Activated CD4-positive, alpha-beta T cell treated with anti-CD3 and anti-CD28 coated beads, Interleukin-2, amount 10 ng/mL, durations not matched to agents 7 days and 5 days (primary cell): ENCODE measurements around the gene ENDOD1. TPM values are rescaled to one million over a fixed set of nuclear protein-coding genes. Genes with fewer than 3 reads are reported as not detected.

Experiments
- CTCF ChIA-PET: fragments of 350-600 bp; sonication (Branson Sonifier 250); formaldehyde crosslinking; loops from one replicate; lab custom pipeline; 2021; ENCODE audit warnings: antibody characterized with exemption; lab: Charles Lee
- POLR2A ChIA-PET: fragments of 350-600 bp; sonication (Branson Sonifier 250); formaldehyde crosslinking; loops from one replicate; lab custom pipeline; 2021; ENCODE audit warnings: antibody characterized with exemption; lab: Charles Lee
- DNase-seq: peaks from one replicate; pipeline ENCODE4 v3.0.0-alpha.2; 2020
- H3K27ac Mint-ChIP-seq: one replicate; pipeline ENCODE4 v1.8.0; 2021; ENCODE audit warnings: mild to moderate bottlenecking, moderate library complexity, mixed read lengths
- H3K27me3 Mint-ChIP-seq: one replicate; pipeline ENCODE4 v1.8.0; 2021; ENCODE audit warnings: mixed read lengths
- H3K36me3 Mint-ChIP-seq: one replicate; pipeline ENCODE4 v1.8.0; 2021; ENCODE audit warnings: low read depth, mixed read lengths
- H3K4me1 Mint-ChIP-seq: one replicate; pipeline ENCODE4 v1.8.0; 2021; ENCODE audit warnings: mixed read lengths
- H3K4me3 Mint-ChIP-seq: one replicate; pipeline ENCODE4 v1.8.0; 2021; ENCODE audit warnings: mild to moderate bottlenecking, moderate library complexity, mixed read lengths
- H3K9me3 Mint-ChIP-seq: one replicate; pipeline ENCODE4 v1.8.0; 2021; ENCODE audit warnings: mixed read lengths
- total RNA-seq, 2 experiments: library from RNA; stranded (reverse); gene quantifications; one replicate each; pipeline ENCODE4 v1.2.3, GENCODE V29; 2021

The ENDOD1 gene
- total RNA-seq, 2 experiments from 2014 or later, result 15.8 to 16.8 TPM

DNA sequence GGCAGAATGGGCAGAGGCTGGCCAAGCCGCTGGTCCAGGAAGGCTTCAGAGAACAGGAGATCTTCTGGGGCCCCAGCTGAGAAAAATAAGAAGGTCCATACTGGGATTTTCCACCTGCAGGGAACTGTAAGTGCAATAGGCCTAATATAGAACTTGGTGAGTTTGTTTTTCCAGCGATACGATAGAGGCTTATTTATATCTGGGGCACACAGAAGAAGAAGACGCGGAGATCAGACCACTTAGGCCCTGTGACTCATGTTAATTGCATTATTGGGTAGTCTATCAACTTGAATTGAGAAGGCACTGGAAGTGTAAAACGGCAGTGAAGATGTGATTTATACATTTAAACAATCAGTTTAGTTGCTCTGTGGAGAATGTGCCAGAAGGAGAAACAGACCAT is 30.6 kb upstream of the ENDOD1 start:
- ChIA-PET POLR2A (no interaction called here), CTCF (interaction anchor here (1.5 kb wide), 1 partner anchor 91 kb away, joined by 4 read pairs; no protein-coding TSS in a partner anchor)
- no peak overlapping the region for H3K4me3 Mint-ChIP-seq
- peaks cover 48% of the 10 kb centered on the region for H3K27me3 Mint-ChIP-seq
- H3K36me3 Mint-ChIP-seq, result no peaks in the 10 kb centered on the region
- no peaks in the 10 kb centered on the region for H3K4me1 Mint-ChIP-seq
- no peak for DNase-seq
- no peaks in the 10 kb centered on the region for H3K9me3 Mint-ChIP-seq
- H3K27ac Mint-ChIP-seq, result no peak overlapping the region

DNA sequence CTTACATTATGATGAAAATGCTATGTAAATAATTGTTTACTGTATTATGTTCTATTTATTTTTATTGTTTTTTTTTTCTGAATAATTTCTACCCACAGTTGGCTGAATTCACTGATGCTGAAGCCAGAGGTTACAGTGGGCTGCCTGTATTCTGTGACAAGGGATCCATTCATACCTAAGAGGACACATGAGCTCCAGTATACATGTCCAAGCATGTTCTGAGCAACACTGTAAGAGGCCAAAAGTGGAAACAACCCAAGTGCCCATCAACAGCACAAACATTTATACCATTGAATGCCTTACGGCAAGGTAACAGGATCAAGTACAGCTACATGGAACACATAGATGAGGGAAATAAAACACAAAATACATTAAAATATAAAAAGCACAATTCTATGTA is 24.3 kb upstream of the ENDOD1 start:
- H3K27ac Mint-ChIP-seq, result no peak overlapping the region
- H3K36me3 Mint-ChIP-seq, result peaks cover 4% of the 10 kb centered on the region
- CTCF ChIA-PET, result no interaction called here
- H3K27me3 Mint-ChIP-seq, result peaks cover 25% of the 10 kb centered on the region
- no peak for DNase-seq
- POLR2A ChIA-PET, result no interaction called here
- no peak overlapping the region for H3K4me3 Mint-ChIP-seq
- peaks cover 18% of the 10 kb centered on the region for H3K4me1 Mint-ChIP-seq
- no peaks in the 10 kb centered on the region for H3K9me3 Mint-ChIP-seq

DNA sequence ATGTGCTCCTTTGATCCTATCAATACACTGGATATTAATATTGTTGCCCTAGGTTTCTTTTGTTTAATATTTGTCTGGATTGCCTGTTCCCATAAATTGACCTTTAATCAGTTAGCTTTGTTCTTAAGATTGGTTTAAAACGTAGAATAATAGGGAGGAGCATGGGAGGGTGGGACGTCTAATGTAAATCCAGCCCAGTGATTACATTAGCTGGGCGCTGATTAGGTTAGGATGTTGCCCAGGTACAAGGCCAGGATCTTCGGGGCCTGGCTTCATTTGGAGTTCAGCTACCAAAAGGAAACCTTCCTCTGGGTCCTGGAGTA is 23.0 kb upstream of the ENDOD1 start, which contains the start of gene SRSF8:
Gene SRSF8 (plus strand): TSS at position 204 of the 323 bp plus-strand sequence. CDS start 308 bp downstream, outside the sequence.
- Mint-ChIP-seq H3K4me3 (peak within 1 kb of the TSS; percentile 88), H3K27me3 (peaks cover 14% of the 10 kb centered on the region), H3K36me3 (peaks cover 11% of the 10 kb centered on the region)

DNA sequence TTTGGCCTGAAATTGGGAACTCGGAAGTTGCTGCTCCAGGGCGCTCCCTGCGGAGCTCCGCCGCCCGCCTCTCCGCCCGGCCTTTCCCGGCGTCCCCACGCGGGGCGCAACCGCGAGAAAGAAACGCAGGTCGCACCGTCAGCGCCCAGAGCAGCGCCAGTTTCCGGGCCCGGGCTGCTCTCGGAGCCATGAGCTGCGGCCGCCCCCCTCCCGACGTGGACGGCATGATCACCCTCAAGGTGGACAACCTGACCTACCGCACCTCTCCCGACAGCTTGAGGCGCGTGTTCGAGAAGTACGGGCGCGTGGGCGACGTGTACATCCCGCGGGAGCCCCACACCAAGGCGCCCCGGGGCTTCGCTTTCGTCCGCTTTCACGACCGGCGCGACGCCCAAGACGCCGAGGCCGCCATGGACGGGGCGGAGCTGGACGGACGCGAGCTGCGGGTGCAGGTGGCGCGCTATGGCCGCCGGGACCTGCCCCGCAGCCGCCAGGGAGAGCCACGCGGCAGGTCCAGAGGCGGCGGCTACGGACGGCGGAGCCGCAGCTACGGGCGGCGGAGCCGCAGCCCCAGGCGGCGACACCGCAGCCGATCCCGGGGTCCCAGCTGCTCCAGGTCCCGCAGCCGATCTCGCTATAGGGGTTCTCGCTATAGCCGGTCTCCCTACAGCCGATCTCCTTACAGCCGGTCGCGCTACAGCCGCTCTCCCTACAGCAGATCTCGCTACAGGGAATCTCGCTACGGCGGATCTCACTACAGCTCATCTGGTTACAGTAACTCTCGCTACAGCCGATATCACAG is 22.4 kb upstream of the ENDOD1 start:
- Mint-ChIP-seq H3K4me3 (peak overlapping the region; percentile 88), H3K36me3 (peaks cover 12% of the 10 kb centered on the region), H3K27ac (peak overlapping the region; percentile 98), H3K4me1 (peaks cover 27% of the 10 kb centered on the region), H3K9me3 (no peaks in the 10 kb centered on the region), H3K27me3 (peaks cover 9% of the 10 kb centered on the region)
- DNase-seq, result peak; percentile 78
- ChIA-PET POLR2A (interaction anchor here (0.6 to 1.9 kb wide), 7 partner anchors 22 to 722 kb away, joined by 3 to 9 read pairs (median 3); partner anchors contain the start of genes CWC15, ENDOD1, FAM76B and KDM4D), CTCF (interaction anchor here (0.6 to 16.1 kb wide), 20 partner anchors 11 to 1242 kb away, joined by 3 to 165 read pairs (median 4); partner anchors contain the start of genes ENDOD1 and FAM76B)

More for the DNA sequence above, 23.0 kb upstream of the ENDOD1 start, which contains the start of gene SRSF8:
- DNase-seq, result no peak
- ChIA-PET CTCF (interaction anchor here (0.7 to 16.1 kb wide), 11 partner anchors 11 to 725 kb away, joined by 3 to 165 read pairs (median 8); partner anchors contain the start of gene ENDOD1), POLR2A (interaction anchor here (0.9 kb wide), 1 partner anchor 165 kb away, joined by 4 read pairs; the partner anchor contains the start of gene SESN3)
- H3K9me3 Mint-ChIP-seq, result no peaks in the 10 kb centered on the region
- peaks cover 27% of the 10 kb centered on the region for H3K4me1 Mint-ChIP-seq
- H3K27ac Mint-ChIP-seq, result peak within 1 kb of the TSS; percentile 98

DNA sequence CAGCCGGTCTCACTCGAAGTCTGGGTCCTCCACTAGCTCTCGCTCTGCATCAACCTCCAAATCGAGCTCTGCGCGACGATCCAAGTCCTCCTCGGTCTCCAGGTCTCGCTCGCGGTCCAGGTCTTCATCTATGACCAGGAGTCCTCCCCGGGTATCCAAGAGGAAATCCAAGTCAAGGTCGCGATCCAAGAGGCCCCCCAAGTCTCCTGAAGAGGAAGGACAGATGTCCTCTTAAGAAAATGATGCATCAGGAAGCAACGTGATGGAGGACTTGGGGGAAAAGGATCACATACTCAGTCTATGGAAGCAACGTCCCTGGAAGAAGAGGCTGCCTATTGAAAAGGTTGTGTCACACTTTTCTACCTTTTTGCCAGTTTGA is 21.8 kb upstream of the ENDOD1 start:
- ChIA-PET CTCF (interaction anchor here (0.6 to 16.1 kb wide), 16 partner anchors 10 to 1241 kb away, joined by 3 to 165 read pairs (median 5); partner anchors contain the start of genes ENDOD1 and FAM76B), POLR2A (interaction anchor here (0.6 to 1.9 kb wide), 6 partner anchors 22 to 722 kb away, joined by 3 to 9 read pairs (median 3); partner anchors contain the start of genes CWC15, ENDOD1, FAM76B and KDM4D)
- no peaks in the 10 kb centered on the region for H3K9me3 Mint-ChIP-seq
- peaks cover 27% of the 10 kb centered on the region for H3K4me1 Mint-ChIP-seq
- peaks cover 12% of the 10 kb centered on the region for H3K36me3 Mint-ChIP-seq
- no peak for DNase-seq
- H3K4me3 Mint-ChIP-seq, result peak overlapping the region; percentile 88
- peaks cover 3% of the 10 kb centered on the region for H3K27me3 Mint-ChIP-seq
- H3K27ac Mint-ChIP-seq, result peak overlapping the region; percentile 98

DNA sequence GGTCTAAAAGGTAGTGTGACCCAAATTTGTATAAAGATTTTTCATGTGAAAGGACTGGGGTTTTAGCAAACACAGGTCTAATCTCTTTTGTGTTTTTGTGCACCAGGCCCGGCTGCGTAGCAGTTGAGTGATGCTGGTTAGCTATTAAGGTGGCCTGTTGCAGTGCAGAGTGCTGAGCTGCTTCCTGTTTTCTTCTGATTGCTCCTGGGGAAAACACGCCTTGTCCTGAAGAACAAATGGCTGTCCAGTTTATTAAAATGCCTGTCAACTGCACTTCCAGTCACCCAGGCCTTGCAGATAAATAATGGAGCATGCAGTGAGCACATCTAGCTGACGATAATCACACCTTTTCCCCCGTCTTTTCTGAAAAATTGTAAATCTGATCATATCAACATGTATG is 21.1 kb upstream of the ENDOD1 start:
- H3K36me3 Mint-ChIP-seq, result peaks cover 12% of the 10 kb centered on the region
- POLR2A ChIA-PET, result interaction anchor here (0.5 to 1.9 kb wide), 5 partner anchors 21 to 164 kb away, joined by 3 to 10 read pairs (median 4); partner anchors contain the start of genes CWC15, ENDOD1 and KDM4D
- peak; percentile 85 for DNase-seq
- H3K9me3 Mint-ChIP-seq, result no peaks in the 10 kb centered on the region
- CTCF ChIA-PET, result interaction anchor here (0.7 to 16.1 kb wide), 10 partner anchors 9 to 1172 kb away, joined by 3 to 165 read pairs (median 5); partner anchors contain the start of genes ENDOD1 and FAM76B
- H3K27ac Mint-ChIP-seq, result peak overlapping the region; percentile 98
- peak overlapping the region; percentile 88 for H3K4me3 Mint-ChIP-seq
- H3K4me1 Mint-ChIP-seq, result peaks cover 27% of the 10 kb centered on the region
- no peaks in the 10 kb centered on the region for H3K27me3 Mint-ChIP-seq

DNA sequence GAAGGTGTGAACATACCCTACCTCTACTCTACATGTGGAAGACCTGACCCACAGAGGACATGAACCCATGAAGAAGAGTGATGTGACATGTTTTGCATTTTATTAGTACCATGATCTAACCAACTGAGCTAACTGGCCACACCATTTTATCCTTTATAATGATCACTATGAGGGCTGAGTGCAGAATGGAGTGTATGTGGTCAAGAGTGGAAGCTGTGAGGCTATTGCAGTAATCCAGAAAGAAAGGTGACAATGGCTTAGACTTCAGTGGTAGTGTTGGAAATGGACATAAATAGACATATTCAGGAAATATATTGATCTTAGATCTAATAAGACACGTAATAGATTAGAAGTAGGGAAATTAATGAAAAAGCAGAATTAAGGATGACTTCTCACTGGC is 19.2 kb upstream of the ENDOD1 start:
- Mint-ChIP-seq H3K9me3 (no peaks in the 10 kb centered on the region), H3K4me3 (no peak overlapping the region), H3K36me3 (peaks cover 12% of the 10 kb centered on the region), H3K4me1 (peaks cover 27% of the 10 kb centered on the region), H3K27ac (no peak overlapping the region), H3K27me3 (no peaks in the 10 kb centered on the region)
- CTCF ChIA-PET, result interaction anchor here (1.2 to 16.1 kb wide), 5 partner anchors 14 to 82 kb away, joined by 3 to 165 read pairs (median 5); partner anchors contain the start of gene ENDOD1
- POLR2A ChIA-PET, result no interaction called here
- no peak for DNase-seq

DNA sequence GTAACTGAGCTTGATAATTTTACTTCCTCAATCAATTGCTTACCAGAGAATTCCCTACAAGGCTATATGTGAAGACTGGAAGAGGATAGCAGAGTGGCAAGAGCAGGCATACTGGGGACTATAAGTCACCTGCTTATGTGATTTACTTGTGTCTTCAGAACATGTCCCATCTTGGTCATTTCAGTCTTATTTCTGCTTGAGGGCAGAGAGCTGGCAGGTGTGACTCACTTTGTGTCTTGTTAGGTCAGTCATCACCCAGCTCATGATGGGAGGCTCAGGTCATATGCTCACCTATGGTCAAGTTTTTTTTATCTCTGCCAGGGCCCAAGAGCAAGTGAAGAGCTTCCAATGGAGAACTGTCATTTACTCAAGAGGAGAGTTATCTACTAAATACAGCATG is 16.7 kb upstream of the ENDOD1 start:
- Mint-ChIP-seq H3K9me3 (no peaks in the 10 kb centered on the region), H3K4me3 (no peak overlapping the region), H3K36me3 (peaks cover 12% of the 10 kb centered on the region), H3K27me3 (peaks cover under 1% of the 10 kb centered on the region), H3K27ac (no peak overlapping the region), H3K4me1 (peaks cover 30% of the 10 kb centered on the region)
- ChIA-PET CTCF (interaction anchor here (1.3 to 16.1 kb wide), 3 partner anchors 8 to 18 kb away, joined by 4 to 165 read pairs (median 9); partner anchors contain the start of gene ENDOD1), POLR2A (interaction anchor here (0.5 to 0.7 kb wide), 2 partner anchors 12 to 209 kb away, joined by 3 read pairs; no protein-coding TSS in a partner anchor)
- DNase-seq, result no peak

DNA sequence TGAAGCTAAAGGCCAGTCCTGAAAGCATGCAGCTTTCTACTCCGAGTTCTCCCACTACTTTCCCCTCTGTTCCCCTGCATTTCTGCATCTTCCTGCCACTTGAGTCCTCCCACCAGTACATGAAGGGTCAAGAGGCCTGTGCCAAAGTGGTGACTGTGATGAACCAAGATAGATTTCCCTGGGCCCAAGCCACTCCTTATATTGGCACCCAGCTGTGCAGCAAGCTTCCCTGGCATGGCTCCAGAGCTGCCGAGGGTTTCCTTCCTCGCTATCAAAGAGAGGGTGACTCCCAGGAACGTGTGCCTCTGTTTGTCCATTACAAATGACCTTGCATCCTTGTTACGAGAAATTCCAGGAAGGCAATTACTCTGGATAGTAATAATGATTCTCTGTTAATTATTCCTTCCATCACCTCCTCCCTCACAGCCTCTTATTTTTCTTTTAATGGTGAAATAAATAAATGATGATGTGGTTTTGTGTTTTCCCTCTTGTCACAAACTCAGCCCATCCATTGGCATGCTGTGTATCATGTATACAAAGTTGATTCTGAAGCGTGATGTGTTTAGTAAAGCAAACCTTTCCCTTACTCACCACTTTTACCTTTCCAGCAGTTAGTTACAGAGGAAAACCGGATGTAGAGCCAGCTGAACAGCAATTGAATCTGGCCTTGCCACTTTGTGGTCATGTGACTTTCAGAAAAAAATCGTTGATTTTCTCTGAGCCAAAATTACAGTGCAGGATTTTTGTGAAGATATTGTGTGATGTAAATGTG is 14.7 kb upstream of the ENDOD1 start:
- H3K36me3 Mint-ChIP-seq, result peaks cover 8% of the 10 kb centered on the region
- ChIA-PET POLR2A (no interaction called here), CTCF (interaction anchor here (16.1 kb wide), 1 partner anchor 16 kb away, joined by 165 read pairs; the partner anchor contains the start of gene ENDOD1)
- H3K27ac Mint-ChIP-seq, result no peak overlapping the region
- H3K27me3 Mint-ChIP-seq, result peaks cover 5% of the 10 kb centered on the region
- H3K9me3 Mint-ChIP-seq, result no peaks in the 10 kb centered on the region
- H3K4me1 Mint-ChIP-seq, result peaks cover 19% of the 10 kb centered on the region
- no peak for DNase-seq
- H3K4me3 Mint-ChIP-seq, result no peak overlapping the region

DNA sequence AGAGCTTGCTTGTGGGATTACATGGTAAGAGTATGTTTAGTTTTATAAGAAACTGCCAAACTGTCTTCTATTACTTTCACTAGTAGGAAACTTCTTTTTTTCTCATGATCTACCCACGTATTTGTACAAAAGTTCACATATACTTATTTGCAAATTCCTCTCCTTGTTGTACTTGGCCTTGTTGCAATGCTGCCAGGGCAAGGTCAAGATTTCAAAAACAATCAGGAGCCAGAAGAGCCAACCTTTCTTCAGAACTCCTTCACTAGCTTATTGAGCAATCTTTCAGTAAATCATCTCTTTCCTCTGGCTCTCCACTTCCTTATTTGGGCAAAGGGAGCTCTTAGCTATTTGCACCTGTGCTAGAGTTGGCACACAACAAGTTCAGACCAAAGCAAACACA is 13.2 kb upstream of the ENDOD1 start:
- H3K27me3 Mint-ChIP-seq, result peaks cover 5% of the 10 kb centered on the region
- CTCF ChIA-PET, result interaction anchor here (1.1 to 16.1 kb wide), 3 partner anchors 8 to 21 kb away, joined by 3 to 165 read pairs (median 25); partner anchors contain the start of genes ENDOD1 and SRSF8
- no peaks in the 10 kb centered on the region for H3K9me3 Mint-ChIP-seq
- peaks cover 12% of the 10 kb centered on the region for H3K4me1 Mint-ChIP-seq
- POLR2A ChIA-PET, result no interaction called here
- DNase-seq, result no peak
- no peak overlapping the region for H3K4me3 Mint-ChIP-seq
- H3K27ac Mint-ChIP-seq, result no peak overlapping the region
- H3K36me3 Mint-ChIP-seq, result peaks cover 1% of the 10 kb centered on the region

DNA sequence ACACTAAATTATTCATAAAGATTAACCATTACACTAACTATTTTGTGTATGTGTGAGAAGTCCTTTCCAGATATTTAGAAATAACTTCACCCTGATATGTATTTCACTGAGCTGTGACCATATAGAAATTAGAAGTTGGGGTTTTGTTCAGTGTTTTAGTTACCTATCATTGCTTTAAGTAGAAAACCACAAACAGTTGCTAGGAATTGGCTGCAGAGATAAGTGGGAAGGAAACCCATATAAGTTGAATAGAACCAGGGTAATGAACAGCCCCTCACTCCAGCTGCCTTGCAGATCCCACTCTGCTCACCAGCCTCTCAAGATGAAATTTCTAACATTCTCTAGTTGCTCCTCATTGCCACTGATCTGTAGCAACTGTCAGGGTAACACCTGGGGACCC is 12.7 kb upstream of the ENDOD1 start:
- DNase-seq, result no peak
- Mint-ChIP-seq H3K36me3 (no peaks in the 10 kb centered on the region), H3K4me1 (peaks cover 12% of the 10 kb centered on the region), H3K27ac (no peak overlapping the region), H3K9me3 (no peaks in the 10 kb centered on the region), H3K4me3 (no peak overlapping the region), H3K27me3 (peaks cover 5% of the 10 kb centered on the region)
- ChIA-PET CTCF (interaction anchor here (1.1 to 16.1 kb wide), 3 partner anchors 9 to 21 kb away, joined by 3 to 165 read pairs (median 25); partner anchors contain the start of genes ENDOD1 and SRSF8), POLR2A (no interaction called here)

DNA sequence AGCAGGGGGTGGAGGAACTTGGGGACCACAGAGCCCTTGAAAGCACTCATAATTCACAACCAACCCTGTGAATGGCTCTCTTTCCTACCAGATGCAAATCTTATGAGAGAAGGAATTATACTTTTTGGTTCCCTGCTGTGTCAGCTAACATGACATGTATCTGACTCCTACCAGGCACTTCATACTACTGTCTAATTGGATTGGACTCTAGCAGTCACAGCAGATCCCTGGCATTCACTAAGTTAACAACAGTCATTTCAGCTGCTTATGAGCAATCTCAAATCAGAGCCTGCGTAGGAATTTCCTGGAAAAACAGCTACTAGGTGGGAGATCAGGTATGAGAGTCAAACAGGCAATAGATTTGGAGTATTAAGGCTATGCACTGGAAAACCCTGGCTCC is 11.1 kb upstream of the ENDOD1 start:
- Mint-ChIP-seq H3K4me1 (peaks cover 12% of the 10 kb centered on the region), H3K9me3 (no peaks in the 10 kb centered on the region), H3K4me3 (no peak overlapping the region), H3K36me3 (no peaks in the 10 kb centered on the region), H3K27me3 (peaks cover 5% of the 10 kb centered on the region), H3K27ac (no peak overlapping the region)
- ChIA-PET POLR2A (no interaction called here), CTCF (interaction anchor here (1.1 to 16.1 kb wide), 3 partner anchors 11 to 62 kb away, joined by 3 to 165 read pairs (median 25); partner anchors contain the start of genes ENDOD1 and SRSF8)
- DNase-seq, result no peak
